ENCODE measurements around the gene IST1.

IST1 gene

GRCh38 chr16:71972356-71972755, 77.0 kb downstream of the IST1 start:
- ATAC-seq (ENCODE audit: low read depth), result no peak
- Histone ChIP-seq H3K27ac (ENCODE audit: poor library complexity, severe bottlenecking) (no peak overlapping the region), H3K27me3 (ENCODE audit: insufficient read depth, poor library complexity, severe bottlenecking) (no peaks in the 10 kb centered on the region), H3K4me1 (ENCODE audit: insufficient read depth, poor library complexity, severe bottlenecking) (no peaks in the 10 kb centered on the region), H3K36me3 (ENCODE audit: low read depth) (no peaks in the 10 kb centered on the region), H3K9me3 (ENCODE audit: severe bottlenecking) (no peaks in the 10 kb centered on the region), H3K4me3 (ENCODE audit: severe bottlenecking) (no peak overlapping the region)
- DNase-seq (ENCODE audit: low spot score), result no peak
- TF ChIP-seq CTCF (IDR thresholded peaks at IDR 0.05; ENCODE audit: poor library complexity, severe bottlenecking), result no peak

- Histone ChIP-seq H3K4me3 (ENCODE audit: severe bottlenecking) (no peak overlapping the region), H3K4me1 (ENCODE audit: insufficient read depth, poor library complexity, severe bottlenecking) (no peaks in the 10 kb centered on the region), H3K9me3 (ENCODE audit: severe bottlenecking) (no peaks in the 10 kb centered on the region), H3K27me3 (ENCODE audit: insufficient read depth, poor library complexity, severe bottlenecking) (no peaks in the 10 kb centered on the region), H3K27ac (ENCODE audit: poor library complexity, severe bottlenecking) (no peak overlapping the region), H3K36me3 (ENCODE audit: low read depth) (no peaks in the 10 kb centered on the region)
- no peak for DNase-seq (ENCODE audit: low spot score)
- no peak for TF ChIP-seq CTCF (IDR thresholded peaks at IDR 0.05; ENCODE audit: poor library complexity, severe bottlenecking)
- ATAC-seq (ENCODE audit: low read depth), result no peak
These were observed 77.7 kb downstream of the IST1 start for GRCh38 chr16:71973001-71973400.

GRCh38 chr16:71974068-71974818, 78.9 kb downstream of the IST1 start:
- no peak for ATAC-seq (ENCODE audit: low read depth)
- TF ChIP-seq CTCF (IDR thresholded peaks at IDR 0.05; ENCODE audit: poor library complexity, severe bottlenecking), result no peak

More at GRCh38 chr16:71974068-71974818, 78.9 kb downstream of the IST1 start:
- no peak for DNase-seq (ENCODE audit: low spot score)
- Histone ChIP-seq H3K9me3 (ENCODE audit: severe bottlenecking) (no peaks in the 10 kb centered on the region), H3K27ac (ENCODE audit: poor library complexity, severe bottlenecking) (no peak overlapping the region), H3K4me1 (ENCODE audit: insufficient read depth, poor library complexity, severe bottlenecking) (no peaks in the 10 kb centered on the region), H3K36me3 (ENCODE audit: low read depth) (no peaks in the 10 kb centered on the region), H3K27me3 (ENCODE audit: insufficient read depth, poor library complexity, severe bottlenecking) (no peaks in the 10 kb centered on the region), H3K4me3 (ENCODE audit: severe bottlenecking) (no peak overlapping the region)

Measured in RWPE2 (cell line).